ENCODE data around the gene SERP2. TPM values are rescaled to one million over a fixed set of nuclear protein-coding genes. Genes with fewer than 3 reads are reported as not detected.

Gene SERP2
- total and polyA plus RNA-seq, 2 donors (not counting 3 experiments of a cell fraction or from before 2014, with no cell fraction given) = 0.30 TPM; not detected in 1

DNA sequence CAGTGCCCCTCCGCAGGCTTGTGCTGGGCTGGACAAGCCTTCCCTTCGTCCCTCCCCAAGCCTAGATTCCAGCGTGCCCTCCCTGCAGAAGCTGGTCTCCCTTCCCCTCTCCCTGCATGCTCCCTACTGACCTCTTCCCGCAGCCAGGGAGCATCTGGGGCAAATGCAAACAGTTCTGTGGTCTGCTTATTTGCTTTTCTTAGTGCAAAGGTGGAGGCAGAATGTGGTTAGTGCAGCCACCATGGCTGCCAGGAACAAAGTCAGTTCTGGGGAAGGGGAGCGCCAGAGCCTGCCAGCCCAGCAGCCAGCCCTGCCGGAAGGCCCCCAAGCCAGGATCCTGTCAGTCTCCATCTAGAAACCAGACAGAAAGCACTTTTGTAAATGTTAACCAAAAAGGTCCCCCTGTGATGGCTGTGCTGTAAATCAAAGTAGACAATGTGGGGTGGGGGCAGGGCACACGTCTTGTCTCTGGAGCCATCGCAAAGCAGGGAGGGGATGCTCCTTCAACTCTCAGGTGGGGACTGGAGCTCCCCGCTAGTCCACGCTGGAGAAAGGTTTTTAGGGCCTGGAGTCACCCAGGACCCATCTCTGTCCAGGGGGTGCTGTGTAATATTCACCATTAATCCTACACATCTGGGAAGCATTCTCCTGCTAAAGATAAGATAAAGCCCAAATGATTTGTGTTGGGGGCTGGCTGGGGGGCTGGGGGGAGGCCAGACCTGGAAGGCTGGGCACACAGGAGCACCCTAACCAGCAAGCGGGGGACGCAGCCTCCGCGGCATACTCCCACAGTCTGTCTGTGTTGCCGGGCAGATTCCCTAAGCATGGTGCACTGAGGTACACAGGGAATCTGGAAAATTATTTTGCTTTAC lies 30.9 kb downstream of the SERP2 start:
- FAIRE-seq = no peak
- TF ChIP-seq FOS (IDR thresholded peaks at IDR 0.05; ENCODE audit: borderline replicate concordance, insufficient read depth, low read length) = no peak
- TF ChIP-seq, protein P1, sequence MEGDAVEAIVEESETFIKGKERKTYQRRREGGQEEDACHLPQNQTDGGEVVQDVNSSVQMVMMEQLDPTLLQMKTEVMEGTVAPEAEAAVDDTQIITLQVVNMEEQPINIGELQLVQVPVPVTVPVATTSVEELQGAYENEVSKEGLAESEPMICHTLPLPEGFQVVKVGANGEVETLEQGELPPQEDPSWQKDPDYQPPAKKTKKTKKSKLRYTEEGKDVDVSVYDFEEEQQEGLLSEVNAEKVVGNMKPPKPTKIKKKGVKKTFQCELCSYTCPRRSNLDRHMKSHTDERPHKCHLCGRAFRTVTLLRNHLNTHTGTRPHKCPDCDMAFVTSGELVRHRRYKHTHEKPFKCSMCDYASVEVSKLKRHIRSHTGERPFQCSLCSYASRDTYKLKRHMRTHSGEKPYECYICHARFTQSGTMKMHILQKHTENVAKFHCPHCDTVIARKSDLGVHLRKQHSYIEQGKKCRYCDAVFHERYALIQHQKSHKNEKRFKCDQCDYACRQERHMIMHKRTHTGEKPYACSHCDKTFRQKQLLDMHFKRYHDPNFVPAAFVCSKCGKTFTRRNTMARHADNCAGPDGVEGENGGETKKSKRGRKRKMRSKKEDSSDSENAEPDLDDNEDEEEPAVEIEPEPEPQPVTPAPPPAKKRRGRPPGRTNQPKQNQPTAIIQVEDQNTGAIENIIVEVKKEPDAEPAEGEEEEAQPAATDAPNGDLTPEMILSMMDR (IDR thresholded peaks at IDR 0.05; ENCODE audit: extremely low read depth in 1 of 2, insufficient read depth in 1 of 2, low read depth in 1 of 2, low read length in 2 of 2) = no peak
- no peak for TF ChIP-seq GATA2 (IDR thresholded peaks at IDR 0.05; ENCODE audit: insufficient read depth, insufficient read length, low read depth, low read length)
- no peak for TF ChIP-seq MYC (IDR thresholded peaks at IDR 0.05; ENCODE audit: low read depth, low read length)
- TF ChIP-seq EZH2 (IDR thresholded peaks at IDR 0.05; ENCODE audit: borderline replicate concordance, low read depth, low read length, severe bottlenecking) = no peak
- TF ChIP-seq, protein P2, sequence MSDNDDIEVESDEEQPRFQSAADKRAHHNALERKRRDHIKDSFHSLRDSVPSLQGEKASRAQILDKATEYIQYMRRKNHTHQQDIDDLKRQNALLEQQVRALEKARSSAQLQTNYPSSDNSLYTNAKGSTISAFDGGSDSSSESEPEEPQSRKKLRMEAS (IDR thresholded peaks at IDR 0.05; ENCODE audit: insufficient read depth, insufficient read length) = no peak
- no peak for TF ChIP-seq JUN (IDR thresholded peaks at IDR 0.05; ENCODE audit: borderline replicate concordance, insufficient read depth, insufficient read length, low read depth)
- H3K9me3 ChIP-seq (replicated peaks; ENCODE audit: control insufficient read depth, insufficient read depth, low read length) = no peaks in the 10 kb centered on the region
- ChIA-PET CTCF (no interaction called here), POLR2A (no interaction called here)
- peaks cover 0 to 2% of the 10 kb centered on the region in 2 experiments for H3K27me3 ChIP-seq (ENCODE audit: control insufficient read depth in 2 of 2, insufficient read depth in 2 of 2, low read length in 2 of 2)
- no peak overlapping the region for H2AFZ ChIP-seq (ENCODE audit: low read depth, low read length)
- DNase-seq (ENCODE audit: low read depth, low spot score) = no peak
- no peaks in the 10 kb centered on the region for H3K9me1 ChIP-seq (replicated peaks; ENCODE audit: control insufficient read depth, extremely low read depth, insufficient read depth, low read length)
- intact Hi-C loops (cut with micrococcal nuclease) = no loop called here
- H3K4me2 ChIP-seq (ENCODE audit: insufficient read depth, low read length) = no peak overlapping the region
- dilution Hi-C loops (cut with MboI; ENCODE audit: extremely low pct_ligation_motif_present, low sequenced_read_pairs) = no loop called here
- no peaks in the 10 kb centered on the region for H4K20me1 ChIP-seq (replicated peaks; ENCODE audit: control insufficient read depth, extremely low read depth, insufficient read depth, low read length)
- H3K4me3 ChIP-seq (replicated peaks in 1 of 3; ENCODE audit: insufficient read depth in 1 of 3, low read depth in 1 of 3, low read length in 3 of 3) = no peak overlapping the region
- BruUV-seq (replicated peaks) = no TSS peak
- H3K9ac ChIP-seq (replicated peaks; ENCODE audit: extremely low read depth, insufficient read depth, low read length) = no peak overlapping the region
- H3K36me3 ChIP-seq (ENCODE audit: control insufficient read depth in 2 of 2, extremely low read depth in 1 of 2, insufficient read depth in 2 of 2, low read length in 2 of 2) = no peaks in the 10 kb centered on the region
- H3K4me1 ChIP-seq (ENCODE audit: control insufficient read depth, extremely low read depth, insufficient read depth, low read length) = peaks cover 4% of the 10 kb centered on the region
- H3K27ac ChIP-seq (ENCODE audit: insufficient read depth, low read depth, low read length) = no peak overlapping the region
- no peaks in the 10 kb centered on the region for H3K79me2 ChIP-seq (ENCODE audit: control insufficient read depth, insufficient read depth, low read length)

All from endothelial cell of umbilical vein (primary cell).